Measurements from ENCODE around the gene CENPP.

DNA sequence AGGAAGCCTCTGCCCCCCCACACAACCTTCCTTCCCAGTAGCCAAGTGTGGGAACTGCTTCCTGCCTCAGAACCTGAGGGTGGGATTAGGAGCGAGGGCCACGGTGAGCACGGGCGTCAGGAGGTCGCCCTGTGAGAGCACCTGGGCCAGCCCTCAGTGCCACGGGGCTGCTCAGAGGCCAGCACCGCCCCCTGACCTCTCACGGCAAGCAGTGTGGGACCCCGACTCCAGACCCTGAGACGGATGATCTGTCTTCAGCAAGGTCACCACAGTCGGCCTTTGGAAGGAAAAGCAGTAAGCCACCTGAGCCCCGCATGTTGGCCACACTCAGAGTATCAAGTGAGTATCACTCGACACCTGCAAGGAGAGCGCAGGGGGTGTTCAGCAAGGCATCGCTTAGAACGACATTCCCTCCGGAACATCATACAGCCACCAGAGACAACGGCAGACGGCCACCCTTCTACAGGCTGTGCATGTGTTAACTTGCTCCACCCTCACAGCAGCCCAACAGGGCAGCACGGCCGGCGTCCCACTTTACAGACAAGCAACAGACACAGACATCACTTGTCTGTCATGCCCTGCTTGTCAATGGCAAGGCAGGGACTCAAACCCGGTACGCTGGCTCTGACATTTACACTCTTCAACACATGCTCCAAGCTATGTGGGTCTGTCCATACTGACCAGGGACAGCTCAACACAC, 294.0 kb downstream of the CENPP start:
- TF ChIP-seq, protein P1, sequence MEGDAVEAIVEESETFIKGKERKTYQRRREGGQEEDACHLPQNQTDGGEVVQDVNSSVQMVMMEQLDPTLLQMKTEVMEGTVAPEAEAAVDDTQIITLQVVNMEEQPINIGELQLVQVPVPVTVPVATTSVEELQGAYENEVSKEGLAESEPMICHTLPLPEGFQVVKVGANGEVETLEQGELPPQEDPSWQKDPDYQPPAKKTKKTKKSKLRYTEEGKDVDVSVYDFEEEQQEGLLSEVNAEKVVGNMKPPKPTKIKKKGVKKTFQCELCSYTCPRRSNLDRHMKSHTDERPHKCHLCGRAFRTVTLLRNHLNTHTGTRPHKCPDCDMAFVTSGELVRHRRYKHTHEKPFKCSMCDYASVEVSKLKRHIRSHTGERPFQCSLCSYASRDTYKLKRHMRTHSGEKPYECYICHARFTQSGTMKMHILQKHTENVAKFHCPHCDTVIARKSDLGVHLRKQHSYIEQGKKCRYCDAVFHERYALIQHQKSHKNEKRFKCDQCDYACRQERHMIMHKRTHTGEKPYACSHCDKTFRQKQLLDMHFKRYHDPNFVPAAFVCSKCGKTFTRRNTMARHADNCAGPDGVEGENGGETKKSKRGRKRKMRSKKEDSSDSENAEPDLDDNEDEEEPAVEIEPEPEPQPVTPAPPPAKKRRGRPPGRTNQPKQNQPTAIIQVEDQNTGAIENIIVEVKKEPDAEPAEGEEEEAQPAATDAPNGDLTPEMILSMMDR (IDR thresholded peaks at IDR 0.05; ENCODE audit: insufficient read depth, low read depth, low read length) = no peak
- TF ChIP-seq EZH2 (IDR thresholded peaks at IDR 0.05; ENCODE audit: insufficient read depth, low read length) = no peak

All from astrocyte (in vitro differentiated cells and primary cell).